Epithelial cell of proximal tubule (primary cell): Measurements from ENCODE around the gene SLC25A15. TPM values are rescaled to one million over a fixed set of nuclear protein-coding genes. Genes with fewer than 3 reads are reported as not detected.

Experiments
- DNase-seq: peaks from one replicate; pipeline ENCODE4 v3.0.0-alpha.2; 2011; ENCODE audit warnings: low read depth
- H3K4me3 ChIP-seq: 2 replicates; pipeline ENCODE4 v1.5.1; 2011; ENCODE audit warnings: low read depth, mild to moderate bottlenecking, low read length
- total RNA-seq: library from RNA; depleted of rRNA; stranded (reverse); fragments of >200 nt; gene quantifications from 2 replicates; pipeline ENCODE4 v1.2.3, GENCODE V29; 2015
- TF ChIP-seq, protein P1 (sequence below): conservative IDR thresholded peaks from 2 replicates; pipeline ENCODE4 v1.5.1; 2012; ENCODE audit warnings: low read depth, mild to moderate bottlenecking, low read length

The SLC25A15 gene
- total RNA-seq, 1 donor from 2014 or later = 18.5 TPM

DNA sequence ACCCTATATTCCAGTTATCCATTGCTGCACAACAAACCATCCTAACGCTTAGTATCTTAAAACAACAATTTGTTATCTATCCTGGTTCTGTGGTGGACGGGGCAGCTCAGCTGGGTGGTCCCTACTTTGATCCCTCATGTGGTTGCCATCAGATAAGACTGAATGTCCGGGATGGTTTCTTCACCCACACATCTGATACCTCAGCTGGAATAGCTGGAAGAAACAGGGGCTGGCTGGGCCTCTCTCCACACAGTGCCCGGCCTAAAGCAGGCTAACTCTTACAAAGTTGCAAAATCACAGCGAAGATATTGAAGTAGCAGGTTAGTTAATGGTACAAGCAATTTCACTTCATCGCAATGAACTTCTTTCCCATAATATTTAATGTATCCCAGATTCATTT is 14.7 kb upstream of the SLC25A15 start:
- no peak for DNase-seq
- no peak overlapping the region for H3K4me3 ChIP-seq
- TF ChIP-seq, protein P1, sequence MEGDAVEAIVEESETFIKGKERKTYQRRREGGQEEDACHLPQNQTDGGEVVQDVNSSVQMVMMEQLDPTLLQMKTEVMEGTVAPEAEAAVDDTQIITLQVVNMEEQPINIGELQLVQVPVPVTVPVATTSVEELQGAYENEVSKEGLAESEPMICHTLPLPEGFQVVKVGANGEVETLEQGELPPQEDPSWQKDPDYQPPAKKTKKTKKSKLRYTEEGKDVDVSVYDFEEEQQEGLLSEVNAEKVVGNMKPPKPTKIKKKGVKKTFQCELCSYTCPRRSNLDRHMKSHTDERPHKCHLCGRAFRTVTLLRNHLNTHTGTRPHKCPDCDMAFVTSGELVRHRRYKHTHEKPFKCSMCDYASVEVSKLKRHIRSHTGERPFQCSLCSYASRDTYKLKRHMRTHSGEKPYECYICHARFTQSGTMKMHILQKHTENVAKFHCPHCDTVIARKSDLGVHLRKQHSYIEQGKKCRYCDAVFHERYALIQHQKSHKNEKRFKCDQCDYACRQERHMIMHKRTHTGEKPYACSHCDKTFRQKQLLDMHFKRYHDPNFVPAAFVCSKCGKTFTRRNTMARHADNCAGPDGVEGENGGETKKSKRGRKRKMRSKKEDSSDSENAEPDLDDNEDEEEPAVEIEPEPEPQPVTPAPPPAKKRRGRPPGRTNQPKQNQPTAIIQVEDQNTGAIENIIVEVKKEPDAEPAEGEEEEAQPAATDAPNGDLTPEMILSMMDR = no peak

- no peak for DNase-seq
- no peak overlapping the region for H3K4me3 ChIP-seq
- TF ChIP-seq, protein P1 = no peak
Measured at GRCh38 chr13:40776232-40776631, 13.2 kb upstream of the SLC25A15 start.

DNA sequence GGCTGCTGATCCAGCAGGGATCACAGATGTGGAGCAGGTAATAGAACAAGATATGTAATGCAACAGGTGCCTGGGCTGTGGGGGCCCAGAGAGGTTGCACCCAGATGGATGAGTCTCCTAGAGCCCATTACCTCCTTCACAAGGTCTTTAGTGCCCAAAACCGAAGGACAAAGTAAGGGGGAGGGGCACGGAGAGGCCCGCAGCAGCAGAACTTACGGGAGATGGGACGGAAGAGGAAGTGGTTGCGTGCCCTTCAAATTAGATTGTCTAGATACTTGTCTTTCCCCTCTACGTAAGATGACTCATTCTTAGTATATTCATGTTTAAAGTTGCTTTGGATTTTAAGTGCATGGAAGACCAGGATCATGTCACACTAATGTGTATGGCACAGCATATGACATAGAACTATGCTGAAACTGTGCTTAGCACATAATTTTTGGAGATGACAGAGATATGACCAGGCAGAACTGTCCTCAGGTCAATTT is 12.7 kb upstream of the SLC25A15 start:
- TF ChIP-seq, protein P1 = no peak
- DNase-seq = no peak
- H3K4me3 ChIP-seq = no peak overlapping the region

DNA sequence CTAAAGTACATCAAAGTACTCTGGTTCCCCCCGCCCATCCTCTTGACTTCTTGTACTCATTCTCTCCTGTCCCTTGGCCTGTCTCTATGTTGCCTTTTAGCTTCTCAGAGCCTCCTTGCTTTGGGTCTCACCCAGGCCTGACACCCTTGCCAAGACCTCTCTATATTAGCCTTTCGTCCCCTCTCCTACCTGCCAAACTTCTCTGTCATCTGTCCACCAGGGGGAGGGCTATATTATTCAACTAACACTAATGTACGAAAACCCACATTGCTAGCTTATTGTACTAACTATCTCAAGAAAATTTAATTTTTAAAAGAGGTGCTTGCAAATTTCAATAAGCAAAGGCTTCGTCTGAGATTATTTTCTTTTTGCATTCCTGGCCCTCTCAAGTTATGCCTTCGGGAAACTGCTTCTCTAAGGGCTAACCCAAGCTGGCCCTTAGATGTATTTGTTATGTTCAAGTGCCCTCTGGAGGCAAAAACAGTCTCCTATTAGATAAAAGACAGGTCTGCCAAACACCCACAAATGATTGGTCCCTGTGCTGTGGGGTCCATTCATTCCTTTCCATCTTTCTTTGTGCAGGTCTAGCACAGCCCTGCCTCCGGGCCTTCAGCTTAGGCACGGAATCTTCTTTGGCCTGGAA is 12.1 kb upstream of the SLC25A15 start:
- TF ChIP-seq, protein P1 = peak; percentile 68
- no peak for DNase-seq
- H3K4me3 ChIP-seq = peak overlapping the region; percentile 48

DNA sequence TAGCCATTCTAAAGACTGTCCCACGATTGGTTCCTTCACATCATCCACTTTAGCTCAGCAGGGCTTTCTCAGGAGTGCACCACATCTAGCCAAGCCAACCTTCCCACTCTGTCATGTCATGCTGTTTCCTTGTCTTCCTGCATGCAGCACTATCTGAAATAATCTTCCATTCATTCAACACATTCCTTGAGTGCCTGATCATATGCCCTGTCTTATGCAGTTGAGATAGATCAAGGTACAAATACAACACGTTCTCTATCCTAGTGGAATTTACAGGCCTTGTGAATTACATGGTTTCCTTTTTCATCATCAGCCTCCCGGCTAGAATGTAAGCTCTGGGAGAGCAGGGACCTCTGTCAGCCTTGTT is 11.6 kb upstream of the SLC25A15 start:
- DNase-seq = no peak
- TF ChIP-seq, protein P1 = no peak
- no peak overlapping the region for H3K4me3 ChIP-seq

DNA sequence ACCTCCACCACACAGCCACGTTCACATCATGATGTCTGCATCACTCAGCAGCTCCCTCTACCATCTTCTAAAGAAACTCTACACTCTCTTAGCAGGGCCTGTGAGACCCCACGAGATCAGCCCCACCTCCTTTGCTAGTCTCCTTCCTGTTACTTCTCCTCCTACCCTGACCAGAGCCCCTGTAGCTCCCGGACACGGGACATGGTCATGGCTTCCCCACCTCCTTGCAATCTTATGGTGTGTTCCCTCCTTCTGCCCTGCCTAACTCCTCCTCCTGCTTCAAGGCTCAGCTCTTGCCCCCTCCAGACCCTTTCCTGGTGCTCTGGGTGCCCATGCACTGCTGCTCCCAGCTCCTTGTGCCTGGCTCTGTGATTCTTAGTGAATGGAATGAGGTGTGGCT is 10.4 kb upstream of the SLC25A15 start:
- DNase-seq = no peak
- TF ChIP-seq, protein P1 = no peak
- H3K4me3 ChIP-seq = no peak overlapping the region

- H3K4me3 ChIP-seq = no peak overlapping the region
- TF ChIP-seq, protein P1 = no peak
- no peak for DNase-seq
Measured at GRCh38 chr13:40779796-40780285, 9.6 kb upstream of the SLC25A15 start.
